HCEC 1CT (cell line): ENCODE data around the gene ITIH2.
"Not testable (repeated sequence)": the region's sequence is repeated elsewhere in the genome, so short reads cannot be mapped to it uniquely, and the experiment has no call there.

Source experiments
- DNase-seq: peaks from one replicate; pipeline ENCODE4 v3.0.0-alpha.2; 2017

The ITIH2 gene

DNA sequence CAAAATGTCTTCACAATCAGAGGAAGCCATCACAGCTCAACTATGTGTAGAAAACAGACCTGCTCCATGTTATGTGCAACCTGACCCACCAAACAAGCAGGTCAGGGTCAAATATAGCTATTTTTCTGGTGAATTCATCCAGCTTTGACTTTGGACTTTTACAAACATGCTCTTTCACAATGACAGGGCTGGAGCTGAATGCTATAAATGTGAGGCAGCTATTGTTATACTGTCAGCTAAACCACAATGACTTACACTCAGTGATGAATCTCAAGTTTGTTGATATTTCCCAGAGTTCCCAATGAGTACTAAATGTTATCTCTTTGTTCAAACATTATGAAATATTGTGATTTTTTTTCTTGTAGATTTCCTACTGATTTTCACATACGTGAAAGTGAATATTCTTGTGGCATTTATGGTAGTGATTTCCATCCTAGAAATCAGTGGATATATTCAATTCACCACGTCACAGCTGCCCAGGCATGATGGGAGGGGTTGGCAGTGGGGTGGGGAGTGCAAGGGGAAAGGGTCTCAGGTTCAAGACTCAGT lies 2.5 kb upstream of the ITIH2 start:
- DNase-seq = no peak

DNA sequence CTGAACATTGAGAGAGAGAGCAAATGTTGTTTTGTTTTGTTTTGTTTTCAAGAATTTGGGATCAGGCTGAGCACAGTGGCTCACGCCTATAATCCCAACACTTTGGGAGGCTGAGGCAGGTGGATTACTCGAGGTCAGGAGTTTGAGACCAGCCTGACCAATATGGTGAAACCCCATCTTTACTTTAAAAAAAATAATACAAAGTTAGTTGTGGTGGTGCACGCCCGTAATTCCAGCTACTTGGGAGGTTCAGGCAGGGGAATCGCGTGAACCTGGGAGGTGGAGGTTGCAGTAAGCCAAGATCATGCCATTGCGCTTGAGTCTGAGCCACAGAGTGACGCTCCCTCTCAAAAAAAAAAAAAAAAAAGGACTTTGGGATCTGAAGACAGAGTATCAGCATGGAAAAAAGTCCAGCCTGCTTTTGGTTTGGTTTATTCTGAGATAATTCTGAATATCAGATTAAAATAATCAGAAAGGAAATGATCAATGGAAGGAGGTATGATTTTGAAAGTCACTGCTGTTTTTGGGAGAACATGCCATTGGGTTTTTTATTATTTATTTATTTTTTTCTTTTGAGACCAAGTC lies 1.9 kb upstream of the ITIH2 start:
- no peak for DNase-seq

- no peak for DNase-seq
These were observed 766 bp upstream of the ITIH2 start for GRCh38 chr10:7702288-7702812.

- no peak for DNase-seq
These were observed 1.2 kb downstream of the ITIH2 start for GRCh38 chr10:7704071-7705016.

DNA sequence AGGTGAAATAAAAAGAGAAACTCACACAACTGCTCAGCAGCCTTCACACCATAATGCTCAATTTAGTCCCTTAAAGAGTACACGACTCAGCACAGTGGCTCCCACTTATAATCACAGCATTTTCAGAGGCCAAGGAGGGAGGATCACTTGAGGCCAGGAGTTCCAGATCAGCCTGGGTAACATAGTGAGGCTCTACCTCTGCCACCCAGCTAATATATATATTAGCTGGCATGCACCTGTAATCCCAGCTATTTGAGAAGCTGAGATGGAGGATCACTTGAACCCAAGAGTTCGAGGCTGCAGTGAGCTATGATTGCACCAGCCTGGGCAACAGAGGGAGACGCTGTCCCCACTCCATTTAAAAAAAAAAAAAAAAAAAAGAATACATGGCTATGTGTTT lies 2.2 kb downstream of the ITIH2 start:
- DNase-seq = no peak

DNA sequence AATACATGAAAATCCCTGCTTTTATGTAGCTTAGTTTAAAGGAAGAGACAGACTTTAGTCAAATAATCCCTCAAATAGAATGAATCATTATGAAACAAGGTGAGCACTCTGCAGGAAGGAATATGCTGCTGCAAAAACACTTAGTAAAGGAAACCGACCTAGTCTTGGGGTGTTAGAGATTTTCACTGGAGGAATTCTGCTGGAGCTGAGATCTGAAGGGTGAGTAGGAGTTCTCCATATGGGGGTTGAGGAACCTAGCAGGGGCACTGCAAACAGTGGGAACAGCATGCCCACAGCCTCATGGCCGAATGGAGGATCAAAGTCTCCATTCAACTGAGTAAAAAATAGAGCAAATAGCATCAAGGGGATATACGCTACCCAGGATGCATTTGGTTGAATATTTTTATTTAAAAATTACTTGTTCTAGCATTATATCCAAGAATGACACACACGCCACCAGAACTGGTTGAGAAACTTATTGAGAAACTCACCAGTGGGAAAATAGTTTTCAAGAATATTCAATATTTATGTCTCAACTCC lies 3.5 kb downstream of the ITIH2 start:
- no peak for DNase-seq

DNA sequence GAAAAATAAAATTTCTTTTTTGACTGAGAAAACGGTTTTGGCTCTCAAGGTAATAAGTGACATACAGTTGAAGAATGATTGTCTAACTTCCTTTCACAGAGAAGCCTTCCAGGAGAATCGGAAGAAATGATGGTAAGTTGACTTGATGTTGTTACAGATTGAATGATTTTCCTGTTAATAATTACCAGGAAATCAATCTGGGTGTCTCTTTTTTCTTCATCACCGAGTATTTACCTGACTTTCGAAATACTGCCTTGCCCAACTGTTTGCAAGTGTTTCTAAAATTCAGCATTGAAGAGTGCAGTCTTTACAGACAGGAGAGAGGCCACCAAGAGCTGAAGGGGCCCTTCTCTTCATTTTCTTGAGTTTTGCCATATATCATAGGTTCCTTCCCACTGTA lies 4.0 kb downstream of the ITIH2 start:
- DNase-seq = no peak

DNA sequence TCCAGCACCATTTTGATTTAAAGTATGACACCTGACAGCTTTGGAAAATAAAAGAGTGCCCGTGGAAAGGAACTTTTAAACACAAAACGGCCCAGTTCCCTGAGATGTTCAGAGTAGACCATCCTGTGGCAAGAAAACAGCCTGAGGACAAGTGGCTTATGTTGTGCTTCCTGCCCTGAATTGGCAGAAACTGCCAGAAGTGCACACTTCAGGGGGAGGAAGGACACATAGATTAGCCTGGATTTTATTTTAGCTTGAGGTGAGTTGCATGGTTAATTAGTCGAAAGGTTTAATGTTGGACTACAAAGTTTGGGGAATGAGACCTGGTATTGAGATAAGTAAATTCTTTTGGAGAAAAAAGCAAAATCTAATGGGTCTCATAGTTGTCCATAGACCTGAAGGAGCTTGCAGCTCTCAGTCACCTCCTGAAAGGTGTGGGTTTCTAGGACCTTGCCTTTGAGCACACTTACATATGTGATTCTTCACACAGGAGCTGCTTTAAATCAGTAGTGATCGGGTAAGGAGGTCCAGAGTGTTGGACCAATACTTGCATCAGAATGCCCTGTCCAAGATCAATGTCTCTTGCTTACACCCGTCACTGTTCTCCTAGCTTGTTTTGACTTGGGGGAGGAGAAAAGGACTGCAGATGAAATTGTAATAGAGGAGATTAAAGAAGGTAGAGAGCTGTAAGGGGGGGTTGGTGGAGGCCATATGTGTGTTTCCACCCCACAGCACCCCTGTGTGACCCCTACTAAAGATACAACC lies 4.9 kb downstream of the ITIH2 start:
- no peak for DNase-seq

- no peak for DNase-seq
These were observed 5.7 kb downstream of the ITIH2 start for GRCh38 chr10:7708832-7709231.

DNA sequence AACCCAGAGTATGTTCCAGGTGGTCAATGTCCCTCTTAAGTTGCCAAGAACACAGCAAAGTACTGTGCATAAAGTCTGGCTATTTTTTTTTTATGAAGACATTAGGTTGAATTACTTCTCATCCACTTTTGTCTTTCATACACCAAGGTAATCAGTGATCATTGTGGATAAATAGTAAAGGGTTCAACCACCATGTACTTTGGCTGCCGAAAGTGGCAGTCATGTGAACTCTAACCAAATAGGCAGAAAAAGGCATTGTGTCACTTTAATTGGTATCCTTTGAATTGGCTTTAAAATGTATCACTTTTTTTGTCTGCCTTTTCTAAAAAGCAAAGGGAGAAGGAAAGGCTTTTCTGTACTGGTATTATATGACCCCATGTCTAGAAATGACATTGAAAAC lies 7.3 kb downstream of the ITIH2 start:
- DNase-seq = no peak

GRCh38 chr10:7711075-7711474 lies 8.0 kb downstream of the ITIH2 start:
- DNase-seq = not testable (repeated sequence)

DNA sequence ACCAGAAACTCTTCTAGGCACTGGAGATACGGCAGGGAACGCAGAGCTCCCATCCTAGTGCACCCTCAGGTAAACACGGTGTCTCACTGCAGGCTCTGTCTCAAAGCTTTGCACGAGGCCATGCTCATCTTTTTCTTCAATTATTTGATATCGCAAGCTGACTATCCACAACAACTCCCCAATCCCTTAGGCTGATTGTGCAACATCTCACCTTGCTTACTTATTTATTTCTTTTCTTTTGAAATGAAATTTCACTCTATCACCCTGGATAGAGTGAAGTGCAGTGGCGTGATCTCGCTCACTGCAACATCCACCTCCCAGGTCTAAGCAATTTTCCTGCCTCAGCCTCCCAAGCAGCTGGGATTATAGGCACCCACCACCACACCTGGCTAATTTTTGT lies 12.4 kb downstream of the ITIH2 start:
- DNase-seq = no peak

DNA sequence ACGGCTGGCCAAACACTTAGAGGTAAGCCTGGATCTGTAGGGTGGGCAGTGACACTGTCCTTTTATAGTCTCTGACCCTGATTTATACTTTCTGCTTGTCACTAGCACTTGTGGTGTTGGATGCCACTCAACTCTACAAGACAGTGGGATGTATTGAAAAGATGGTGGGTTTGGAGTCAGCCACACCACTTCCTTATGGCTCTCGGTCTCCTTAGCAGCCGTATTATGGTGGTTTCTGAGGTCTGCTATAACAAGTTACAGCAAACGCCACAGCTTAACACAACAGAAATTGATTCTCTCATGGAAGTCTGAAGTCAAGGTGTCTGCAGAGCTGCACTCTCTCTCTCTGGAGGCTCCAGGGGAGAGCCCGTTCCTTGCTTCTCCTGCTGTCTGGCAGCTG lies 14.7 kb downstream of the ITIH2 start:
- DNase-seq = no peak

GRCh38 chr10:7718685-7719084 lies 15.6 kb downstream of the ITIH2 start:
- DNase-seq = no peak

GRCh38 chr10:7720478-7720877 lies 17.4 kb downstream of the ITIH2 start:
- no peak for DNase-seq

GRCh38 chr10:7722927-7723529 lies 19.9 kb downstream of the ITIH2 start:
- DNase-seq = no peak

- DNase-seq = no peak
These were observed 31.7 kb downstream of the ITIH2 start for GRCh38 chr10:7734821-7735220.

DNA sequence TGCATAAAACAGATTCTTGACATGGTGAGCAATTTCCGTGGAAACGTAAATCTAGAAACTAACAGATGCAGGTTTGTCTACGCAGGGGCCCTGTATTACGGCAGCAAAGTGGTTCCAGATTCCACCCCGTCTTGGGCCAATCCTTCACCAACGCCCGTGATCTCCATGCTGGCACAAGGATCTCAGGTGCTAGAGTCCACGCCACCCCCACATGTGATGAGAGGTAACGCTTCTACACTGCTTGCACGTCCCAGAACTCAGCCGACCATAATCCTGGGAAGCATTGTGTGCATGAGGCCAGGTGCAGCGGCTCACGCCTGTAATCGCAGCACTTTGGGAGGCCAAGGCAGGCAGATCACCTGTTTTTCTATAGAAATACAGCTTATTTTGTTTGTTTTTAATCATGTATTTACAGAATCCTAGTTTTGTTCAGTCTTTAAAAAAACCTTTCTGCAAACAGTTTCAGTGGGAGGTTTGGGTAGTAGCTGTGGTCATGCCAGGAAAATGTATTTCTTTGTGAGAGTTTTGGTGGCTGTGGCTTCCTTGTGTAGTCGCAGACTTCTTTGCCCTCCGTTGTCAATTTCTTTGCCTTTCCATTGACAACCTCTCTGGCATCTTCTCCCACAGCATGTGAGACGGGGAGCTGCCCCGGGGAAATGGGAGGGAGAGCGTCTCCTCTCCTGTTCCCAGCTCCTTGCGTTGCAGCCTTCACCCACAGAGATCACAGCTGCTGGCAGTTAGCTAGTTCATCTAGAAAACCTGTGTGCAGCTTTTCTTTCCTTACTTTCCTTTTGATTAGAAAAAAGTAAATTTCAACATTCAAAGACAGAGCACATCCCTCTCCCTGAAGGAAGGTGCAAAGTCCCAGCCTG lies 35.7 kb downstream of the ITIH2 start:
- no peak for DNase-seq

DNA sequence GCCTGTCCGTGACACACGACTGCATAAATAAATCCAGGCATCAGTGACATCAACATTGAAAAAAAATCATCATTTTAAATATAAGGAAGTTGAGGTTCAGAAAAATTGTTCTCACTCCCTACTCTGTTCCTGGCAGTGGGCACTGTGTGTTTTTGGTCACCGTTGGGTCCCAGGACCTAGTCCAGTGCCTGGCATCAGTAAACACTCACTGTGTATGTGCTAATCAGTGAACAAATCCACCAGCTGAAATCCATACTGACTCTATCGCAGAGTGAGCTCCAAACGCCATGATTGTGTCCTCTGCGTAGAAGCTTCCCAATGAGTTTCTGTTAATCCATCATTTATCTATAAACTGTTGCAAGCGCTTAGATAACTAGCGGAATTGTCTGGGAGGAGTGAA lies 41.2 kb downstream of the ITIH2 start:
- no peak for DNase-seq

DNA sequence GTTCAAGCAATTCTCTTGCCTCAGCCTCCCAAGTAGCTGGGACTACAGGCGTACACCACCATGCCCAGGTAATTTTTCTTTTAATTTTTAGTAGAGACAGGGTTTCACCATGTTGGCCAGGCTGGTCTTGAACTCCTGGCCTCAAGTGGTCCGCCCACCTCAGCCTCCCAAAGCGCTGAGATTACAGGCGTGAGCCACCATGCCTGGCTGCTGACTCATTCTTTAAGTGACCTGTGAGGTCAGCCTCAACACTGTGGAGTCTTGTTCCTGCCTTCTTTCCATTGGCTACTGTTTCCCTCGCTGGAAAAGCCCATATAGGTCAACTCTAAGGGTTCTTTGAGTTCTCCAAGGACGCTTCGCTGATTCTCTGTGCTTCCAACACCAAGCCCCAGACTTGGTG lies 45.5 kb downstream of the ITIH2 start:
- not testable (repeated sequence) for DNase-seq

DNA sequence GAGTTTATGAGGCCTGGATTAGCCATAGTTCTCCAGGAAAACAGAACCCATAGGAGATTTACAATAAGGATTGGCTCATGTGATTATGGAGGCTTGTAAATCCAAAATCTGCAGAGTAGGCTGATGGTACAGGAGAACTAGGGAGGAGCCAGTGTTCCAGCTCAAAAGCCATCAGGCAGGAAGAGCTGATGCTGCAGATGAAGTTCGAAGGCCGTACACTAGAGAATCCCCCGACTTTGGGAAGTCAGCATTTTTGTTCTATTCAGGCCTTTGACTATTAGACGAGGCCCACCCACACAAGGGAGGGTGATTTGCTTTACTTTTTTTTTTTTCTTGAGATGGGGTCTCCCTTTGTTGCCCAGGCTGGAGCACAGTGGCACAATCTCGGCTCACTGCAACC lies 47.1 kb downstream of the ITIH2 start:
- DNase-seq = no peak
